Activated CD4-positive, alpha-beta T cell treated with anti-CD3 and anti-CD28 coated beads for 4 hours (primary cell): Measurements from ENCODE around the gene TAF11L2.
A peak's percentile ranks its signal among the peaks of the same experiment; 100 is the strongest.
"Not testable (repeated sequence)": the region's sequence is repeated elsewhere in the genome, so short reads cannot be mapped to it uniquely, and the experiment has no call there.

Source experiments
- DNase-seq, 2 donors: peaks; one replicate each; pipeline ENCODE4 v3.0.0-alpha.2; 2020

The TAF11L2 gene

GRCh38 chr5:17497931-17498330 lies at the start of gene TAF11L2:
Gene TAF11L2, plus strand, starts transcription at chr5:17498231.
- DNase-seq = not testable (repeated sequence)

- no peak for DNase-seq
Measured at GRCh38 chr5:17448877-17449276, 49.2 kb upstream of the TAF11L2 start.

GRCh38 chr5:17452936-17453335 lies 45.1 kb upstream of the TAF11L2 start:
- no peak for DNase-seq

GRCh38 chr5:17455942-17456341 lies 42.1 kb upstream of the TAF11L2 start:
- DNase-seq = no peak

- no peak for DNase-seq
Measured at GRCh38 chr5:17461793-17462192, 36.2 kb upstream of the TAF11L2 start.

GRCh38 chr5:17463653-17464052 lies 34.4 kb upstream of the TAF11L2 start:
- no peak for DNase-seq

GRCh38 chr5:17470064-17470463 lies 28.0 kb upstream of the TAF11L2 start:
- no peak for DNase-seq

- not testable (repeated sequence) for DNase-seq
Measured at GRCh38 chr5:17475064-17475463, 23.0 kb upstream of the TAF11L2 start.

- DNase-seq = no peak
Measured at GRCh38 chr5:17477043-17477442, 21.0 kb upstream of the TAF11L2 start.

- DNase-seq = no peak
Measured at GRCh38 chr5:17477573-17478265, 20.3 kb upstream of the TAF11L2 start.

- DNase-seq = no peak
Measured at GRCh38 chr5:17481378-17481777, 16.7 kb upstream of the TAF11L2 start.

GRCh38 chr5:17482790-17483189 lies 15.2 kb upstream of the TAF11L2 start:
- no peak for DNase-seq

GRCh38 chr5:17486464-17487173 lies 11.4 kb upstream of the TAF11L2 start:
- not testable (repeated sequence) for DNase-seq

GRCh38 chr5:17487174-17487512 lies 10.9 kb upstream of the TAF11L2 start:
- no peak for DNase-seq

GRCh38 chr5:17491257-17491656 lies 6.8 kb upstream of the TAF11L2 start:
- DNase-seq = not testable (repeated sequence)

- no peak for DNase-seq
Measured at GRCh38 chr5:17492770-17493169, 5.3 kb upstream of the TAF11L2 start.

GRCh38 chr5:17497446-17497845 lies 585 bp upstream of the TAF11L2 start:
- DNase-seq = no peak

GRCh38 chr5:17511775-17512325 lies 13.8 kb downstream of the TAF11L2 start:
- DNase-seq = no peak

GRCh38 chr5:17517526-17517925 lies 19.5 kb downstream of the TAF11L2 start:
- peak in 1 of 2 donors; percentile 24 for DNase-seq

GRCh38 chr5:17518067-17518466 lies 20.0 kb downstream of the TAF11L2 start, which contains the start of gene TAF11L3:
Gene TAF11L3, plus strand, starts transcription at chr5:17518367.
- not testable (repeated sequence) for DNase-seq

- DNase-seq = not testable (repeated sequence)
Measured at GRCh38 chr5:17519508-17519907, 21.5 kb downstream of the TAF11L2 start.

GRCh38 chr5:17521501-17521900 lies 23.5 kb downstream of the TAF11L2 start, which contains the start of gene TAF11L4:
Gene TAF11L4, plus strand, starts transcription at chr5:17521801.
- not testable (repeated sequence) for DNase-seq

GRCh38 chr5:17524935-17525334 lies 26.9 kb downstream of the TAF11L2 start, which contains the start of gene TAF11L5:
Gene TAF11L5, plus strand, starts transcription at chr5:17525235.
- DNase-seq = not testable (repeated sequence)

GRCh38 chr5:17526504-17526903 lies 28.5 kb downstream of the TAF11L2 start:
- DNase-seq = peak; percentile 3 to 4
